ENCODE data around the gene HEYL. TPM values are rescaled to one million over a fixed set of nuclear protein-coding genes. Genes with fewer than 3 reads are reported as not detected.

Gene HEYL
- total and polyA plus RNA-seq, 2 of the 8 experiments (the other 6 are each of a cell fraction or from before 2014, with no cell fraction given), result 1.8 to 3.1 TPM

DNA sequence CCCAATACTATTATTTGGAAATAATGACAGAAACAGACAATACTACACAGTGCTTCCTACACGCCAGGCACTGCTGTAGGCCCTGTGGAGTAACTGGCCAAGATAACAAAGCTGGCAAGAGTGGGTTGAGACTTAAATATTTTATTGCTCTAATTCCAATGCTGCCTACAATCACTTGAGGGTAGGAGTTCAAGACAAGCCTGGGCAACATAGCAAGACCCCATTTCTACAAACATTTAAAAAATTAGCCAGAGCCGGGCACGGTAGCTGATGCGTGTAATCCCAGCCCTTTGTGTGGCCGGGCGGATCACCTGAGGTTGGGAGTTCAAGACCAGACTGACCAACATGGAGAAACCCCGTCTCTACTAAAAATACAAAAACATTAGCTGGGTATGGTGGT lies 53.5 kb downstream of the HEYL start:
- CTCF ChIA-PET (ENCODE audit: partially characterized antibody), result interaction anchor here (1.2 to 1.9 kb wide), 2 partner anchors 20 to 72 kb away, joined by 4 to 7 read pairs; no protein-coding TSS in a partner anchor
- Histone ChIP-seq H3K18ac (ENCODE audit: extremely low read depth, low read length) (no peak overlapping the region), H3K36me3 (ENCODE audit: control insufficient read depth in 2 of 4, insufficient read depth in 4 of 4, low read length in 3 of 4) (no peaks in the 10 kb centered on the region), H3K23me2 (ENCODE audit: low read depth, low read length) (no peaks in the 10 kb centered on the region), H3K4me1 (replicated peaks in 1 of 4; ENCODE audit: control insufficient read depth in 3 of 4, insufficient read depth in 4 of 4, low read length in 3 of 4) (no peaks in the 10 kb centered on the region), H3K4me3 (ENCODE audit: extremely low read depth in 1 of 4, insufficient read depth in 2 of 4, low read depth in 3 of 4, low read length in 4 of 4) (no peak overlapping the region), H2BK12ac (ENCODE audit: low read depth, low read length) (no peak overlapping the region), H4K5ac (ENCODE audit: insufficient read length, low read depth, low read length) (no peak overlapping the region), H2BK5ac (ENCODE audit: low read depth, low read length) (no peak overlapping the region), H3K79me1 (ENCODE audit: low read depth, low read length) (no peaks in the 10 kb centered on the region), H3K56ac (replicated peaks; ENCODE audit: insufficient read length, low read depth, low read length) (no peak overlapping the region), H4K91ac (replicated peaks; ENCODE audit: insufficient read length, low read length) (no peak overlapping the region), H3K79me2 (ENCODE audit: control insufficient read depth in 1 of 2, insufficient read depth in 2 of 2, low read length in 2 of 2) (no peaks in the 10 kb centered on the region), H3K9me3 (ENCODE audit: insufficient read depth in 2 of 2, low read depth in 1 of 2, low read length in 1 of 2) (no peaks in the 10 kb centered on the region), H2BK15ac (ENCODE audit: low read length) (no peak overlapping the region), H3K4me2 (ENCODE audit: insufficient read depth in 1 of 2, low read depth in 2 of 2, low read length in 2 of 2) (no peak overlapping the region), H2BK120ac (replicated peaks; ENCODE audit: low read depth, low read length) (no peak overlapping the region), H2AFZ (ENCODE audit: low read length) (no peak overlapping the region), H3K27ac (ENCODE audit: low read depth, low read length) (no peak overlapping the region), H2AK5ac (ENCODE audit: low read depth, low read length) (no peak overlapping the region), H3K27me3 (replicated peaks in 1 of 4; ENCODE audit: control insufficient read depth in 3 of 4, extremely low read depth in 1 of 4, insufficient read depth in 3 of 4, low read length in 3 of 4) (no peaks in the 10 kb centered on the region; a peak in 2 of 7 replicates), H3K14ac (ENCODE audit: insufficient read length) (no peak overlapping the region), H2BK20ac (ENCODE audit: low read length) (no peak overlapping the region), H3K23ac (ENCODE audit: insufficient read length) (no peak overlapping the region), H3K4ac (replicated peaks; ENCODE audit: insufficient read length, low read depth, low read length) (no peak overlapping the region), H4K20me1 (replicated peaks in 1 of 2; ENCODE audit: control insufficient read depth in 1 of 2, insufficient read depth in 2 of 2, low read length in 2 of 2) (no peaks in the 10 kb centered on the region), H3K9ac (replicated peaks in 1 of 4; ENCODE audit: extremely low read depth in 1 of 4, low read depth in 3 of 4, low read length in 3 of 4) (no peak overlapping the region), H4K8ac (ENCODE audit: extremely low read depth, insufficient read depth, low read length) (no peak overlapping the region)
- TF ChIP-seq NANOG (IDR thresholded peaks at IDR 0.05; ENCODE audit: insufficient read depth, low read depth, low read length, poor library complexity, severe bottlenecking) (no peak), SIX5 (IDR thresholded peaks at IDR 0.05; ENCODE audit: low read depth, low read length) (no peak), YY1 (IDR thresholded peaks at IDR 0.05; ENCODE audit: low read depth, low read length) (no peak), TBP (IDR thresholded peaks at IDR 0.05; ENCODE audit: low read depth, low read length) (no peak), SIRT6 (IDR thresholded peaks at IDR 0.05; ENCODE audit: low read length) (no peak), TEAD4 (IDR thresholded peaks at IDR 0.05; ENCODE audit: low read depth, low read length) (no peak), SP2 (IDR thresholded peaks at IDR 0.05; ENCODE audit: low read length) (no peak), TAF7 (optimal IDR thresholded peaks at IDR 0.05; ENCODE audit: borderline replicate concordance, low read depth, low read length) (no peak), HDAC6 (IDR thresholded peaks at IDR 0.05; ENCODE audit: low read depth, low read length) (no peak), POLR2AphosphoS5 (IDR thresholded peaks at IDR 0.05; ENCODE audit: low read depth, low read length) (no peak), TAF1 (IDR thresholded peaks at IDR 0.05; ENCODE audit: low read depth, low read length) (no peak), ASH2L (IDR thresholded peaks at IDR 0.05; ENCODE audit: low read length) (no peak)
- TF ChIP-seq, protein P1, sequence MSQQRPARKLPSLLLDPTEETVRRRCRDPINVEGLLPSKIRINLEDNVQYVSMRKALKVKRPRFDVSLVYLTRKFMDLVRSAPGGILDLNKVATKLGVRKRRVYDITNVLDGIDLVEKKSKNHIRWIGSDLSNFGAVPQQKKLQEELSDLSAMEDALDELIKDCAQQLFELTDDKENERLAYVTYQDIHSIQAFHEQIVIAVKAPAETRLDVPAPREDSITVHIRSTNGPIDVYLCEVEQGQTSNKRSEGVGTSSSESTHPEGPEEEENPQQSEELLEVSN (IDR thresholded peaks at IDR 0.05), result no peak
- TF ChIP-seq, protein P2, sequence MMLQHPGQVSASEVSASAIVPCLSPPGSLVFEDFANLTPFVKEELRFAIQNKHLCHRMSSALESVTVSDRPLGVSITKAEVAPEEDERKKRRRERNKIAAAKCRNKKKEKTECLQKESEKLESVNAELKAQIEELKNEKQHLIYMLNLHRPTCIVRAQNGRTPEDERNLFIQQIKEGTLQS (IDR thresholded peaks at IDR 0.05; ENCODE audit: insufficient read depth, low read depth, low read length), result no peak
- POLR2A ChIA-PET (ENCODE audit: partially characterized antibody), result interaction anchor here (1.1 to 1.2 kb wide), 2 partner anchors 12 to 83 kb away, joined by 5 to 7 read pairs; no protein-coding TSS in a partner anchor
- no peak for DNase-seq (ENCODE audit: low read depth in 1 of 2, low spot score in 2 of 2)
- FAIRE-seq, result no peak
- 89% methylated on average over 7 of the region's 7 CpGs; no CpG with 5 or more reads in 1 of the 2 experiments for WGBS, 2 experiments (ENCODE audit: extremely low coverage in 1 of 2, insufficient coverage in 1 of 2, insufficient read length in 1 of 2, insufficient replicate concordance in 2 of 2, low coverage in 1 of 2, low lambda C conversion rate in 2 of 2, missing lambda C conversion rate in 1 of 2)
